Kidney (tissue), 14 donors: ENCODE measurements around the gene NDUFB2. TPM values are rescaled to one million over a fixed set of nuclear protein-coding genes. Genes with fewer than 3 reads are reported as not detected.

Experiments
- DNase-seq, 5 donors: peaks; one replicate each; pipeline ENCODE4 v3.0.0-alpha.2; 2013 to 2020
- FAIRE-seq: peaks from 2 replicates; lab custom pipeline; 2012; peaks lifted over from hg19 to GRCh38; lab: Jason Lieb, UNC
- H3K27ac ChIP-seq, 2 donors: one replicate each; pipeline ENCODE4 v1.7.0; 2013; ENCODE audit warnings: low read depth in 2 of 2, low read length in 2 of 2, inconsistent platforms in 1 of 2
- H3K27me3 ChIP-seq: one replicate; pipeline ENCODE4 v1.7.1; 2013; ENCODE audit warnings: low read length, inconsistent platforms; ENCODE audit not compliant: control insufficient read depth, insufficient read depth
- H3K36me3 ChIP-seq, 3 donors: one replicate each; pipeline versions ENCODE4 v1.7.0 to v1.7.1; 2013; ENCODE audit warnings: low read length in 3 of 3, control low read depth in 1 of 3, inconsistent platforms in 1 of 3; ENCODE audit not compliant: insufficient read depth in 3 of 3, control insufficient read depth in 2 of 3
- H3K4me1 ChIP-seq, 3 donors: one replicate each; pipeline versions ENCODE4 v1.7.0 to v1.7.1; 2013; ENCODE audit warnings: low read length in 3 of 3, inconsistent platforms in 1 of 3, low read depth in 1 of 3; ENCODE audit not compliant: control insufficient read depth in 2 of 3, insufficient read depth in 2 of 3
- H3K4me3 ChIP-seq, 3 donors: one replicate each; pipeline versions ENCODE4 v1.7.0 to v1.8.1; 2013; ENCODE audit warnings: low read length in 3 of 3, control low read depth in 1 of 3, inconsistent platforms in 1 of 3
- H3K9ac ChIP-seq, 3 donors: one replicate each; pipeline versions ENCODE4 v1.7.0 to v1.7.1; 2013; ENCODE audit warnings: low read length in 3 of 3, control low read depth in 1 of 3, inconsistent platforms in 1 of 3
- H3K9me3 ChIP-seq, 3 donors: one replicate each; pipeline versions ENCODE4 v1.7.0 to v1.7.1; 2013; ENCODE audit warnings: low read length in 3 of 3, control low read depth in 1 of 3, inconsistent platforms in 1 of 3; ENCODE audit not compliant: control insufficient read depth in 2 of 3, insufficient read depth in 1 of 3
- intact Hi-C: fragments of 100-400 bp; cut with DNase I; formaldehyde crosslinking; loops from one replicate; pipeline ENCODE4 v1.11.1; 2022
- polyA plus RNA-seq: library from polyadenylated mRNA; stranded (reverse); fragments of 350-450 nt; fragmentation: Illumina TruSeq; extraction: RNeasy Lipid Tissue Mini Kit (QIAGEN cat#74804); gene quantifications from one replicate; pipeline ENCODE4 v1.2.3, GENCODE V29; 2014; ENCODE audit warnings: low read depth, low replicate concordance; ENCODE audit not compliant: insufficient read depth
- total RNA-seq: library from RNA; stranded (reverse); fragmentation: NEBNext Ultra II Directional; extraction: Animal tissue kit (Norgen Biotek cat#: 25700); gene quantifications from one replicate; pipeline ENCODE4 v1.2.1, GENCODE V29; 2021
- TF ChIP-seq, protein P1 (sequence below): IDR thresholded peaks from 3 replicates; pipeline ENCODE4 v1.5.1; 2012; ENCODE audit warnings: mild to moderate bottlenecking, moderate library complexity, borderline replicate concordance; ENCODE audit not compliant: insufficient read depth; ENCODE audit errors: extremely low read depth
- donor health status: control.
- donor health status: control.
- donor health status: control.
- donor health status: control.
- donor health status: control.
- donor health status: DM: yes; HTN: yes; CAD: no.
- donor health status: Normal renal cell carcinoma (clear cell type).

Gene NDUFB2
- total and polyA plus RNA-seq, 2 donors from 2014 or later, result 255 to 998 TPM

DNA sequence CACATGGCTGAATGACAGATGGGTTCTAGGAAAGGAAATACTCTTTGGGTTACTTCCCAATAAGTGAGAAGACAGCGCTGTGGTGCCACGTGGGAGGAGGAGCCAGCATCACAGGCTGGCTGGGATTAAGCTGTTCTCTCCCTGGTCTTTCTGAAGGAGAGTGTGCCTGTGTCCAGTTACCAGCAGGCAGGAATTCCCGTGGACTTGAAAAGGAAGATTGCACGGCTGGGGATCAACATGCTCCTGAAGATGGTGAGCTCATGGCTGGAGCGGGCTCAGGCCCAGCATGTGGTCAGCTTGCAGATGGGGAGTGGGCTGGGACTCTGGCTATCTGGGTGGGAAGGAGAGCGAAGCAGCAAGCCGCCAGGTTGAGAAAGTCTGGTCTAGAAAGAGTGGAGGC lies 15.6 kb upstream of the NDUFB2 start:
- FAIRE-seq (no peak), DNase-seq (no peak)
- H3K4me1 ChIP-seq, result no peaks in the 10 kb centered on the region
- H3K4me3 ChIP-seq, result no peak overlapping the region
- TF ChIP-seq, protein P1, sequence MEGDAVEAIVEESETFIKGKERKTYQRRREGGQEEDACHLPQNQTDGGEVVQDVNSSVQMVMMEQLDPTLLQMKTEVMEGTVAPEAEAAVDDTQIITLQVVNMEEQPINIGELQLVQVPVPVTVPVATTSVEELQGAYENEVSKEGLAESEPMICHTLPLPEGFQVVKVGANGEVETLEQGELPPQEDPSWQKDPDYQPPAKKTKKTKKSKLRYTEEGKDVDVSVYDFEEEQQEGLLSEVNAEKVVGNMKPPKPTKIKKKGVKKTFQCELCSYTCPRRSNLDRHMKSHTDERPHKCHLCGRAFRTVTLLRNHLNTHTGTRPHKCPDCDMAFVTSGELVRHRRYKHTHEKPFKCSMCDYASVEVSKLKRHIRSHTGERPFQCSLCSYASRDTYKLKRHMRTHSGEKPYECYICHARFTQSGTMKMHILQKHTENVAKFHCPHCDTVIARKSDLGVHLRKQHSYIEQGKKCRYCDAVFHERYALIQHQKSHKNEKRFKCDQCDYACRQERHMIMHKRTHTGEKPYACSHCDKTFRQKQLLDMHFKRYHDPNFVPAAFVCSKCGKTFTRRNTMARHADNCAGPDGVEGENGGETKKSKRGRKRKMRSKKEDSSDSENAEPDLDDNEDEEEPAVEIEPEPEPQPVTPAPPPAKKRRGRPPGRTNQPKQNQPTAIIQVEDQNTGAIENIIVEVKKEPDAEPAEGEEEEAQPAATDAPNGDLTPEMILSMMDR, result no peak
- no peak overlapping the region for H3K9ac ChIP-seq
- H3K9me3 ChIP-seq, result no peaks in the 10 kb centered on the region
- peaks cover 0 to 9% (median 3%) of the 10 kb centered on the region in 3 donors for H3K36me3 ChIP-seq
- intact Hi-C loops, result no loop called here
- no peak overlapping the region for H3K27ac ChIP-seq
- no peaks in the 10 kb centered on the region for H3K27me3 ChIP-seq

DNA sequence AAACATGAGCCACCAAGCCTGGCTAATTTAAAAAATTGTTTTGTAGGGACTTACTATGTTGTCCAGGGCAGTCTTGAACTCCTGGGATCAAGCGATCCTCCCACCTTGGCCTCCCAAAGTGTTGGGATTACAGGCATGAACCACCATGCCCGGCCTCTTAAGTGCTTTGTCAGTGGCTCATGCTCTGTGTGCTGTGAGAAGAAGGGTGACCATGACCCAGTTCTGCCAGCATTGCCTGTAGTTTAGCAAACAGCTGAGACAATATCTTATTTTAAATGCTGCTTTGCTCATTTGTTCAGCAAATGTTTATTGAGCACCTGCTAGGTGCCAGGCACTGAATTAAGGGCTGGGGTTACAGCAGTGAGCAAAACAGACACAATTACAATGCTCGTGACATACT lies 14.7 kb upstream of the NDUFB2 start:
- TF ChIP-seq, protein P1, result no peak

DNA sequence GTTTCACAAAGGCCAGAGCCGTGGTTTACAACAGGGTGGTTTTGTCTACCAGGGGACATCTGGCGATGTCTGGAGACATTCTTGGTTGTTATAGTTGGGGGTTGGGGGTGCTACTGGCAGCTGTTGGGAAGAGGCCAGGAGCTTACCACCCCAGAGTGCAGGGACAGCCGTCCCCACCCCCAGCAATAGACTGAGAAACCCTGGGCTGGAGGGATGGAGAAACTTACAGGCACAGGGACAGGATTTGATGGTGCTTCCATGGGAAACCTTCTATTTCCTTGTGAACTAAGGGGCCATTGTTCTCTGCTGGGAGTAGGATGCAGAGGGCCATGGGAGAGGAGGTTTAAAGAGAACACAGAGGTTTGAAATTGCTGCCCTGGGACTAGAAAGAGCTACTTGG lies 12.9 kb upstream of the NDUFB2 start:
- no peak for DNase-seq
- no peak overlapping the region for H3K27ac ChIP-seq
- no peak overlapping the region for H3K4me3 ChIP-seq
- intact Hi-C loops, result no loop called here
- H3K27me3 ChIP-seq, result no peaks in the 10 kb centered on the region
- TF ChIP-seq, protein P1, result no peak
- FAIRE-seq, result no peak
- H3K36me3 ChIP-seq, result peaks cover 0 to 9% (median 0%) of the 10 kb centered on the region in 3 donors
- no peaks in the 10 kb centered on the region for H3K4me1 ChIP-seq
- H3K9me3 ChIP-seq, result no peaks in the 10 kb centered on the region
- no peak overlapping the region for H3K9ac ChIP-seq

More for the DNA sequence above, 14.7 kb upstream of the NDUFB2 start:
- Histone ChIP-seq H3K27me3 (no peaks in the 10 kb centered on the region), H3K36me3 (peaks cover 0 to 9% (median 3%) of the 10 kb centered on the region in 3 donors), H3K9ac (no peak overlapping the region), H3K9me3 (no peaks in the 10 kb centered on the region), H3K27ac (no peak overlapping the region), H3K4me3 (no peak overlapping the region), H3K4me1 (no peaks in the 10 kb centered on the region)
- FAIRE-seq (no peak), DNase-seq (no peak)
- intact Hi-C loops, result no loop called here
